ENCODE measurements around the gene PHGDH. TPM values are rescaled to one million over a fixed set of nuclear protein-coding genes. Genes with fewer than 3 reads are reported as not detected.

The PHGDH gene
- total RNA-seq, 1 donor from 2014 or later: 60.8 TPM

- no peak for ATAC-seq
- intact Hi-C loops (cut with DNase I): no loop called here
- no peaks in the 10 kb centered on the region for H3K9me3 ChIP-seq
- no peak overlapping the region for H3K27ac ChIP-seq
- H3K36me3 ChIP-seq: no peaks in the 10 kb centered on the region
- no peaks in the 10 kb centered on the region for H3K27me3 ChIP-seq (ENCODE audit: low read depth)
- TF ChIP-seq CTCF (IDR thresholded peaks at IDR 0.05): no peak
- peaks cover 21% of the 10 kb centered on the region for H3K4me1 ChIP-seq
- DNase-seq: no peak
- H3K4me3 ChIP-seq: no peak overlapping the region
Measured at GRCh38 chr1:119778886-119779560, 67.3 kb downstream of the PHGDH start.

GRCh38 chr1:119779869-119780356 is 68.2 kb downstream of the PHGDH start:
- Histone ChIP-seq H3K4me1 (peaks cover 27% of the 10 kb centered on the region), H3K4me3 (no peak overlapping the region), H3K27me3 (ENCODE audit: low read depth) (no peaks in the 10 kb centered on the region), H3K27ac (peak overlapping the region; percentile 36), H3K36me3 (no peaks in the 10 kb centered on the region), H3K9me3 (no peaks in the 10 kb centered on the region)
- TF ChIP-seq CTCF (IDR thresholded peaks at IDR 0.05): no peak
- intact Hi-C loops (cut with DNase I): no loop called here
- DNase-seq (no peak), ATAC-seq (peak; percentile 90 to 96)

- DNase-seq: no peak
- intact Hi-C loops (cut with DNase I): no loop called here
- H3K9me3 ChIP-seq: no peaks in the 10 kb centered on the region
- no peaks in the 10 kb centered on the region for H3K27me3 ChIP-seq (ENCODE audit: low read depth)
- TF ChIP-seq CTCF (IDR thresholded peaks at IDR 0.05): no peak
- no peak for ATAC-seq
- no peak overlapping the region for H3K4me3 ChIP-seq
- H3K4me1 ChIP-seq: peaks cover 34% of the 10 kb centered on the region
- H3K36me3 ChIP-seq: no peaks in the 10 kb centered on the region
- no peak overlapping the region for H3K27ac ChIP-seq
Measured at GRCh38 chr1:119781434-119782210, 69.9 kb downstream of the PHGDH start.

GRCh38 chr1:119782631-119783325 is 71.0 kb downstream of the PHGDH start:
- no peak for DNase-seq

More at GRCh38 chr1:119782631-119783325, 71.0 kb downstream of the PHGDH start:
- no peaks in the 10 kb centered on the region for H3K9me3 ChIP-seq
- no peak for TF ChIP-seq CTCF (IDR thresholded peaks at IDR 0.05)
- no peaks in the 10 kb centered on the region for H3K36me3 ChIP-seq
- H3K27me3 ChIP-seq (ENCODE audit: low read depth): no peaks in the 10 kb centered on the region
- peaks cover 43% of the 10 kb centered on the region for H3K4me1 ChIP-seq
- intact Hi-C loops (cut with DNase I): no loop called here
- no peak for ATAC-seq
- H3K4me3 ChIP-seq: no peak overlapping the region
- no peak overlapping the region for H3K27ac ChIP-seq
